Kidney (tissue), 14 donors: ENCODE measurements around the gene SLC4A4. TPM values are rescaled to one million over a fixed set of nuclear protein-coding genes. Genes with fewer than 3 reads are reported as not detected.
"Not testable (repeated sequence)": the region's sequence is repeated elsewhere in the genome, so short reads cannot be mapped to it uniquely, and the experiment has no call there.

Experiments used
- DNase-seq, 5 donors: peaks; one replicate each; pipeline ENCODE4 v3.0.0-alpha.2; 2013 to 2020
- FAIRE-seq: peaks from 2 replicates; lab custom pipeline; 2012; peaks lifted over from hg19 to GRCh38; lab: Jason Lieb, UNC
- H3K27ac ChIP-seq, 2 donors: one replicate each; pipeline ENCODE4 v1.7.0; 2013; ENCODE audit warnings: low read depth in 2 of 2, low read length in 2 of 2, inconsistent platforms in 1 of 2
- H3K27me3 ChIP-seq: one replicate; pipeline ENCODE4 v1.7.1; 2013; ENCODE audit warnings: low read length, inconsistent platforms; ENCODE audit not compliant: control insufficient read depth, insufficient read depth
- H3K36me3 ChIP-seq, 3 donors: one replicate each; pipeline versions ENCODE4 v1.7.0 to v1.7.1; 2013; ENCODE audit warnings: low read length in 3 of 3, control low read depth in 1 of 3, inconsistent platforms in 1 of 3; ENCODE audit not compliant: insufficient read depth in 3 of 3, control insufficient read depth in 2 of 3
- H3K4me1 ChIP-seq, 3 donors: one replicate each; pipeline versions ENCODE4 v1.7.0 to v1.7.1; 2013; ENCODE audit warnings: low read length in 3 of 3, inconsistent platforms in 1 of 3, low read depth in 1 of 3; ENCODE audit not compliant: control insufficient read depth in 2 of 3, insufficient read depth in 2 of 3
- H3K4me3 ChIP-seq, 3 donors: one replicate each; pipeline versions ENCODE4 v1.7.0 to v1.8.1; 2013; ENCODE audit warnings: low read length in 3 of 3, control low read depth in 1 of 3, inconsistent platforms in 1 of 3
- H3K9ac ChIP-seq, 3 donors: one replicate each; pipeline versions ENCODE4 v1.7.0 to v1.7.1; 2013; ENCODE audit warnings: low read length in 3 of 3, control low read depth in 1 of 3, inconsistent platforms in 1 of 3
- H3K9me3 ChIP-seq, 3 donors: one replicate each; pipeline versions ENCODE4 v1.7.0 to v1.7.1; 2013; ENCODE audit warnings: low read length in 3 of 3, control low read depth in 1 of 3, inconsistent platforms in 1 of 3; ENCODE audit not compliant: control insufficient read depth in 2 of 3, insufficient read depth in 1 of 3
- intact Hi-C: fragments of 100-400 bp; cut with DNase I; formaldehyde crosslinking; loops from one replicate; pipeline ENCODE4 v1.11.1; 2022
- polyA plus RNA-seq: library from polyadenylated mRNA; stranded (reverse); fragments of 350-450 nt; fragmentation: Illumina TruSeq; extraction: RNeasy Lipid Tissue Mini Kit (QIAGEN cat#74804); gene quantifications from one replicate; pipeline ENCODE4 v1.2.3, GENCODE V29; 2014; ENCODE audit warnings: low read depth, low replicate concordance; ENCODE audit not compliant: insufficient read depth
- total RNA-seq: library from RNA; stranded (reverse); fragmentation: NEBNext Ultra II Directional; extraction: Animal tissue kit (Norgen Biotek cat#: 25700); gene quantifications from one replicate; pipeline ENCODE4 v1.2.1, GENCODE V29; 2021
- TF ChIP-seq, protein P1 (sequence below): IDR thresholded peaks from 3 replicates; pipeline ENCODE4 v1.5.1; 2012; ENCODE audit warnings: mild to moderate bottlenecking, moderate library complexity, borderline replicate concordance; ENCODE audit not compliant: insufficient read depth; ENCODE audit errors: extremely low read depth
- donor health status: control.
- donor health status: control.
- donor health status: control.
- donor health status: control.
- donor health status: control.
- donor health status: DM: yes; HTN: yes; CAD: no.
- donor health status: Normal renal cell carcinoma (clear cell type).

Gene SLC4A4
- total and polyA plus RNA-seq, 2 donors from 2014 or later: 37.1 to 56.5 TPM

DNA sequence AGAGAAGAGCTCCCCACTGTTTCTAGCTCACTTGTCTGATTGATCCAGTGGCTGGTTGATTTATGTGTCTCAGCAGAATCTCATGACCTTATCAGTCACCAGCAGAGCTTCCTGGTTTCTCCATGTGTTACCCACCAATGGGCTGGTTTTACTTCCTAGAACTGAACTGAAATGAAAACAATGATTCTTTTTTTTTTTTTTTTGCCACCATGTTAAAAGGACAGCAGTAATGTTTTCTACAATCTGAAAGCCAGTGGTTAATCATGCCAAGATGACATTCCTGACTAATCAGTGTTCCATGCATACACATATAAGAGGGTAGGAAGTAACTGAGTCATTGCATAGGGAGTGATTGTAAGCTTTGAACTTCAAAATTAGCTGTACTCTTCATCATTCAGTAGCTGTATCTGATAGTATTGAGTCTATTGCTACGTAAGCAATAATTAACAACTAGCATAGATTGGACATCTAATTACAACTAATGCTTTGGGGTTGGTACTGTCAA is 67.7 kb downstream of the SLC4A4 start:
- intact Hi-C loops: no loop called here
- no peaks in the 10 kb centered on the region for H3K9me3 ChIP-seq
- H3K9ac ChIP-seq: no peak overlapping the region
- H3K27me3 ChIP-seq: no peaks in the 10 kb centered on the region
- no peak overlapping the region for H3K27ac ChIP-seq
- peaks cover 0 to 11% (median 0%) of the 10 kb centered on the region in 3 donors for H3K36me3 ChIP-seq
- H3K4me3 ChIP-seq: no peak overlapping the region
- FAIRE-seq (no peak), DNase-seq (no peak)
- TF ChIP-seq, protein P1, sequence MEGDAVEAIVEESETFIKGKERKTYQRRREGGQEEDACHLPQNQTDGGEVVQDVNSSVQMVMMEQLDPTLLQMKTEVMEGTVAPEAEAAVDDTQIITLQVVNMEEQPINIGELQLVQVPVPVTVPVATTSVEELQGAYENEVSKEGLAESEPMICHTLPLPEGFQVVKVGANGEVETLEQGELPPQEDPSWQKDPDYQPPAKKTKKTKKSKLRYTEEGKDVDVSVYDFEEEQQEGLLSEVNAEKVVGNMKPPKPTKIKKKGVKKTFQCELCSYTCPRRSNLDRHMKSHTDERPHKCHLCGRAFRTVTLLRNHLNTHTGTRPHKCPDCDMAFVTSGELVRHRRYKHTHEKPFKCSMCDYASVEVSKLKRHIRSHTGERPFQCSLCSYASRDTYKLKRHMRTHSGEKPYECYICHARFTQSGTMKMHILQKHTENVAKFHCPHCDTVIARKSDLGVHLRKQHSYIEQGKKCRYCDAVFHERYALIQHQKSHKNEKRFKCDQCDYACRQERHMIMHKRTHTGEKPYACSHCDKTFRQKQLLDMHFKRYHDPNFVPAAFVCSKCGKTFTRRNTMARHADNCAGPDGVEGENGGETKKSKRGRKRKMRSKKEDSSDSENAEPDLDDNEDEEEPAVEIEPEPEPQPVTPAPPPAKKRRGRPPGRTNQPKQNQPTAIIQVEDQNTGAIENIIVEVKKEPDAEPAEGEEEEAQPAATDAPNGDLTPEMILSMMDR: no peak
- H3K4me1 ChIP-seq: no peaks in the 10 kb centered on the region

DNA sequence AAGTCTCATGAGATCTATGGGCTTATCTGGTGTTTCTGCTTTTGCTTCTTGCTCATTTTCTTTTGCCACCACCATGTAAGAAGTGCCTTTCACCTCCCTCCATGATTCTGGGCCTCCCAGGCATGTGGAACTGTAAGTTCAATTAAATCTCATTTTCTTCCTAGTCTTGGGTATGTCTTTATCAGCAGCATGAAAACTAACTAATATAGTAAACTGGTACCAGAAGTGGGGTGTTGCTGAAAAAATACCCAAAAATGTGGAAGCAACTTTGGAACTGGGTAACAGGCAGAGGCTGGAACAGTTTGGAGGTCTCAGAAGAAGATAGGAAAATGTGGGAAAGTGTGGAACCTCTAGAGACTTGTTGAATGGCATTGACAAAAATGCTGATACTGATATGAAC is 70.1 kb downstream of the SLC4A4 start:
- intact Hi-C loops: not testable (repeated sequence)

DNA sequence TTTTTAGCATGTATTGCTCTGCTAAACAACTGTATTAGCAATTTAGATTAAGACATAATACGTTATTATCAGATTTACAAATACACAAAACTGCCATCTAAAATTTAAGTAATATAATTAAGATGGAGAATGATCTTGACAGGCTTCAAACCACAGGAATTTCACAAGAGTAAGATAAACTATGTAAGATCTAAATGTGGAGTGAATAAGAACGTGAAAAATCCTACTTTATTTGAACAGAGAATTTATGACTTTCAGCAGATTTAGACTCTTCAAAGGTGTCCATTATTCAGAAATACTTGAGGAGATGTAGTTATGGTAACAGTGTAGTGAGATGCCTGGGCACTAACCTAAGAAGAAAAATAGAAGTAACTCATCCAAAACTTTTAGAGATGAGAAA is 73.2 kb downstream of the SLC4A4 start:
- Histone ChIP-seq H3K9ac (no peak overlapping the region), H3K9me3 (no peaks in the 10 kb centered on the region), H3K36me3 (peaks cover 0 to 4% (median 0%) of the 10 kb centered on the region in 3 donors), H3K27me3 (no peaks in the 10 kb centered on the region), H3K27ac (no peak overlapping the region), H3K4me3 (no peak overlapping the region), H3K4me1 (no peaks in the 10 kb centered on the region)
- DNase-seq (no peak), FAIRE-seq (no peak)
- TF ChIP-seq, protein P1: no peak
- intact Hi-C loops: no loop called here

More for the DNA sequence above, 70.1 kb downstream of the SLC4A4 start:
- FAIRE-seq, H3K27me3 ChIP-seq, H3K36me3 ChIP-seq, DNase-seq, H3K4me3 ChIP-seq, H3K27ac ChIP-seq, H3K9me3 ChIP-seq, H3K9ac ChIP-seq, H3K4me1 ChIP-seq: not testable (repeated sequence)

DNA sequence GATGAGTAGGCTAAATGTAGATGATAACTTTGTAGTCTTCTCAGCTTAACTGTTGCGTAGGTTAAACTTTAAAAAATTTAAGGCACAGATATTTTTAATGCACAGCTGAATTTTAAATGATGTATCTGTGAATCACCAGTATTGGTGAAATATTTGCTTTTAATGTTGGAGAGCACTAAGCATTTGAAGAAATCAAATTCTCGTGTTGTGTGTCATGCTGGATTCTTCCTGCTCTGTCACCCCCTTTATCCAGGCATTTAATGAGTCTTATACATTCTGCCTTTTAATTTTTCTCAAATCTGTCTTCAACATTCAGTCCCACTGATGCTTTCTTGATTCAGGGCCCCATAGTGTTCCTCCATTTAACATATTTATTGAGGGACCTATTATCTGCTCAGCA is 76.7 kb downstream of the SLC4A4 start:
- intact Hi-C loops: no loop called here
- DNase-seq: no peak
- Histone ChIP-seq H3K4me1 (no peaks in the 10 kb centered on the region), H3K36me3 (peaks cover 0 to 4% (median 0%) of the 10 kb centered on the region in 3 donors), H3K9ac (no peak overlapping the region), H3K27me3 (no peaks in the 10 kb centered on the region), H3K9me3 (no peaks in the 10 kb centered on the region), H3K4me3 (no peak overlapping the region), H3K27ac (no peak overlapping the region)
- no peak for FAIRE-seq
- TF ChIP-seq, protein P1: no peak
